NT2/D1 (cell line): ENCODE data around the gene ATRIP.

Experiments used
- SUZ12 ChIP-seq: IDR thresholded peaks from 2 replicates; pipeline ENCODE4 v1.6.1; 2011; ENCODE audit not compliant: insufficient read length, insufficient read depth; ENCODE audit errors: extremely low read depth
- YY1 ChIP-seq: IDR thresholded peaks from 2 replicates; pipeline ENCODE4 v1.6.1; 2011; ENCODE audit not compliant: insufficient read length, insufficient read depth
- ZNF274 ChIP-seq: IDR thresholded peaks from 2 replicates; pipeline ENCODE4 v1.6.1; 2011; ENCODE audit warnings: mild to moderate bottlenecking, low read depth, low read length

DNA sequence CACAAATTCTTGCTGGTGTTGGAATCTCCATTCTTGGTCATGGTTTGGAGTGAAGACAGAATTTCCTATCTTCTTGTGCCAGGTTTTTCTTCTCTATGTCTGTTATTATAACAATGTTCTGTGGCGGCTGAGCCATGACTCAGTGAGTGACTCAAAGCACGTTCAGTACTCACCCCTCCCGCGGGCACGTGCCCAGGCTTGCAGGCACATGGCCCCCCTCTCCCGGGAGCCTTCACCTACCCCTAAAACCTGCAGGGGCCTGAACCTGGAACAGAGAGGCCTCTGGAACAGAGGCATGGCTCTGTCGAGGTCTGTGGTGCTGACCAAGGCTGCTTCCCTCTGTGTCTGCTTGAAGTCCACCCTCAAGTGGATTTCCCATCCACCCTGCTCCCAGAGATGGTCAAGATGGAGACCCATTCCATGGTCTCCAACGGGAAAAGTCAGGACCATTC lies 44.2 kb upstream of the ATRIP start:
- TF ChIP-seq ZNF274 = no peak
- TF ChIP-seq YY1 = no peak
- no peak for TF ChIP-seq SUZ12
